ENCODE measurements around the gene TIMM44.
A peak's percentile ranks its signal among the peaks of the same experiment; 100 is the strongest.

The TIMM44 gene

GRCh38 chr19:7914099-7914498, 29.4 kb downstream of the TIMM44 start:
- DNase-seq (ENCODE audit: low read depth), result no peak

GRCh38 chr19:7913652-7914051, 29.8 kb downstream of the TIMM44 start:
- no peak for DNase-seq (ENCODE audit: low read depth)

- no peak for DNase-seq (ENCODE audit: low read depth)
Measured at GRCh38 chr19:7912697-7913564, 30.5 kb downstream of the TIMM44 start.

- DNase-seq (ENCODE audit: low read depth), result no peak
Measured at GRCh38 chr19:7912144-7912696, 31.2 kb downstream of the TIMM44 start.

GRCh38 chr19:7911508-7912143, 31.8 kb downstream of the TIMM44 start:
- DNase-seq (ENCODE audit: low read depth), result no peak

GRCh38 chr19:7910321-7911161, 32.9 kb downstream of the TIMM44 start:
- DNase-seq (ENCODE audit: low read depth), result no peak

- DNase-seq (ENCODE audit: low read depth), result no peak
Measured at GRCh38 chr19:7909471-7910067, 33.9 kb downstream of the TIMM44 start.

- DNase-seq (ENCODE audit: low read depth), result no peak
Measured at GRCh38 chr19:7908742-7909461, 34.6 kb downstream of the TIMM44 start.

GRCh38 chr19:7908078-7908699, 35.3 kb downstream of the TIMM44 start:
- no peak for DNase-seq (ENCODE audit: low read depth)

GRCh38 chr19:7907544-7907943, 35.9 kb downstream of the TIMM44 start:
- no peak for DNase-seq (ENCODE audit: low read depth)

GRCh38 chr19:7907122-7907521, 36.3 kb downstream of the TIMM44 start:
- DNase-seq (ENCODE audit: low read depth), result no peak

GRCh38 chr19:7905859-7906258, 37.6 kb downstream of the TIMM44 start:
- DNase-seq (ENCODE audit: low read depth), result no peak

- no peak for DNase-seq (ENCODE audit: low read depth)
Measured at GRCh38 chr19:7905268-7905667, 38.2 kb downstream of the TIMM44 start.

- no peak for DNase-seq (ENCODE audit: low read depth)
Measured at GRCh38 chr19:7904074-7905020, 39.1 kb downstream of the TIMM44 start.

- DNase-seq (ENCODE audit: low read depth), result peak; percentile 97
Measured at GRCh38 chr19:7903244-7904073, 40.0 kb downstream of the TIMM44 start, which contains the start of gene MAP2K7. Gene MAP2K7, plus strand, starts transcription at chr19:7903877. Its CDS starts 68 bp downstream, at chr19:7903945.

GRCh38 chr19:7902796-7903243, 40.6 kb downstream of the TIMM44 start:
- DNase-seq (ENCODE audit: low read depth), result no peak

GRCh38 chr19:7901337-7901736, 42.1 kb downstream of the TIMM44 start:
- no peak for DNase-seq (ENCODE audit: low read depth)

GRCh38 chr19:7900931-7901330, 42.5 kb downstream of the TIMM44 start:
- DNase-seq (ENCODE audit: low read depth), result no peak

All from HS-5 (cell line).